Endothelial cell of umbilical vein (primary cell): ENCODE measurements around the gene DYNC2H1.

Experiments used
- CTCF ChIP-seq, 2 donors: IDR thresholded peaks; 1 replicate in 1 of 2; 2 replicates in 1 of 2; pipeline ENCODE4 v1.5.1; 2011; ENCODE audit warnings: low read length in 2 of 2, mild to moderate bottlenecking in 2 of 2, moderate library complexity in 2 of 2, control low read depth in 1 of 2, inconsistent platforms in 1 of 2, low read depth in 1 of 2; ENCODE audit not compliant: insufficient read depth in 1 of 2; ENCODE audit errors: extremely low read depth in 1 of 2
- EZH2 ChIP-seq: IDR thresholded peaks from 2 replicates; pipeline ENCODE4 v1.6.1; 2012; ENCODE audit warnings: borderline replicate concordance, low read depth, mild to moderate bottlenecking, moderate library complexity, low read length, inconsistent platforms; ENCODE audit not compliant: severe bottlenecking
- MYC ChIP-seq: IDR thresholded peaks from one replicate; pipeline ENCODE4 v1.6.1; 2011; ENCODE audit warnings: mild to moderate bottlenecking, low read depth, low read length
- POLR2A ChIP-seq: IDR thresholded peaks from 2 replicates; pipeline ENCODE4 v1.6.1; 2012; ENCODE audit warnings: low read depth, mild to moderate bottlenecking, control low read depth, low read length
- POLR2AphosphoS5 ChIP-seq: IDR thresholded peaks from 2 replicates; pipeline ENCODE4 v1.6.1; 2012; ENCODE audit warnings: low read depth, mild to moderate bottlenecking, control low read depth, low read length, moderate library complexity; ENCODE audit not compliant: insufficient read depth

GRCh38 chr11:103528046-103528445, 418.8 kb downstream of the DYNC2H1 start:
- TF ChIP-seq CTCF (IDR thresholded peaks at IDR 0.05; ENCODE audit: extremely low read depth in 1 of 2, insufficient read depth in 1 of 2, low read depth in 1 of 2, low read length in 2 of 2) = no peak
- TF ChIP-seq POLR2AphosphoS5 = no peak
- TF ChIP-seq POLR2A = no peak
- TF ChIP-seq EZH2 = no peak
- TF ChIP-seq MYC = no peak
